Stimulated activated CD8-positive, alpha-beta memory T cell treated with anti-CD3 and anti-CD28 coated beads, Interleukin-7, amount 100 ng/mL, for 24 hours (primary cell): ENCODE measurements around the gene FOXL2.

Source experiments
- DNase-seq: peaks from one replicate; pipeline ENCODE4 v3.0.0-alpha.2; 2020; ENCODE audit warnings: low read depth

The FOXL2 gene

DNA sequence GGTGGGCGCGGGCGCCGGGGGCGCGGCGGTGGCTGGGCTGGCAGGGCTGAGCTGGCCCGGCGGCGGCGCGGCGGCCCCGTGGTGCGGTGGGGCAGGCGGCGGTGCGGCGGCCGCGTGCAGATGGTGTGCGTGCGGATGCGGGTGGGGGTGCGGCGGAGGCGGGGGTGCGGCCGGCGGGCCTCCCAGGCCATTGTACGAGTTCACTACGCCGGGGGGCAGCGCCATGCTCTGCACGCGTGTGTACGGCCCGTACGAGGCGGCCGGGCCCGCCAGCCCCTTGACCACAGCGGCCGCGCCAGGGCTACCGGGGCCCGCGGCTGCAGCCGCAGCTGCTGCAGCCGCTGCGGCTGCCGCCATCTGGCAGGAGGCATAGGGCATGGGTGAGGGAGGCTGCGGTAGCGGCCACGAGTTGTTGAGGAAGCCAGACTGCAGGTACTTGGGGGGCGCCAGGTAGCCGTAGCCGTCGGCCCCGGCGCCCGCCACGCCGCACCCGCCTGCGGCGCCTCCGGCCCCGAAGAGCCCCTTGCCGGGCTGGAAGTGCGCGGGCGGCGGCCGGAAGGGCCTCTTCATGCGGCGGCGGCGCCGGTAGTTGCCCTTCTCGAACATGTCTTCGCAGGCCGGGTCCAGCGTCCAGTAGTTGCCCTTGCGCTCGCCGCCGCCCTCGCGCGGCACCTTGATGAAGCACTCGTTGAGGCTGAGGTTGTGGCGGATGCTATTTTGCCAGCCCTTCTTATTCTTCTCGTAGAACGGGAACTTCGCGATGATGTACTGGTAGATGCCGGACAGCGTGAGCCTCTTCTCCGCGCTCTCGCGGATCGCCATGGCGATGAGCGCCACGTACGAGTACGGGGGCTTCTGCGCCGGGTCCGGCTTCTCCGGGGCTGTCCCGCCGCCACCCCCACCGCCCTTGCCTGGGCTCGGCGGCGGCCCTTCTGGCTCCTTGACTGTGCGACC lies 951 bp downstream of the FOXL2 start:
- no peak for DNase-seq

DNA sequence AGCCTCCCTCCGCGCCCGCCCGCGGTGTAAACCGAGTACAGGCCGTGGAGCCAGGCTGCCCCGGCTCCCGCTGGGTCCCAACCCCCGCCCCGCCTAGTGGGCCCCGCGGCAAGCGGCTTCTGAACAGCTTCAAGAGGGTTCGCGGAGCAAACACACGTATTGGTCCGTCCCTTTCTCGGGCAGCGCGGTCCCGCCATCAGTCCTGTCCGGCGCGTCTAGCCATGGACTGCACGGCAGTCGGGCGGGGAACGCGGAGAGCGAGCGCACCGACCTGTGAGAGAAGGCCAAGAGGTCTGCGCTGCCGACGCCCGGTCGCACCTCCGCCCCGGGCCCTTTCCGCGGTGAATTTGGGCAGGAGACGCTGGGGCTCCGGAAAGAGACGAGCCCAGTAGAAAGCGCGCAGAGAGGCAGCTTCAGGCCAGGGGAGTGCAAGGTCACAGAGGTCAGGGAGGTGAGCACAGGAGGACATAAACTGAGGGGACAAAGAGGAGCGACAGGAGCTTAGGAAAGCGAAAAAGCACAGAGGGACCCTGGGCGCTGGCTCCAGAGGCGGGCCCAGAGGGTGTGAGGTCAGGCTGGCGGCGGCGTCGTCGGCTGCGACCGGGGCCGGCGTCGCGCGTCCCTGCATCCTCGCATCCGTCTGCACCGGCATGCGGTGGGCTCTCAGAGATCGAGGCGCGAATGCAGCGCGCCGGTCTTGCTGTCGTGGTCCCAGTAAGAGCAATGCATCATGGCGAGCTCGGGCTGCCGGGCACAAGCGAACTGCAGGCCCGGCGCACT lies 1.8 kb downstream of the FOXL2 start:
- DNase-seq: no peak

DNA sequence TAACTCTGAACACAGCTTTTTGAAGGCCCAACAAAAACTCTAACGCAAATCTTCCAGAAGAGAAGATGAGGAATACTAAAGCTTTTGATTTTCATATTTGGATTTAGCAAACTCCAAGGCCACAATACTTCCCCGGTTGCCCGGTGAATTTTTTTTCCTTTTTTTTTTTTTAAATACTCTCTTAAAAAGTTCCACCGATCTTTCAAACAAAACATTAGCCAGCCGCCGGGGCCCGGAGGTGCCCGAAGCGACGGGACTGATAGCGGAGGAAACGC lies 2.3 kb downstream of the FOXL2 start:
- DNase-seq: no peak

- no peak for DNase-seq
Measured at GRCh38 chr3:138943724-138944653, 2.9 kb downstream of the FOXL2 start.

- no peak for DNase-seq
Measured at GRCh38 chr3:138942861-138943623, 3.9 kb downstream of the FOXL2 start.

GRCh38 chr3:138942271-138942670 lies 4.7 kb downstream of the FOXL2 start:
- no peak for DNase-seq

DNA sequence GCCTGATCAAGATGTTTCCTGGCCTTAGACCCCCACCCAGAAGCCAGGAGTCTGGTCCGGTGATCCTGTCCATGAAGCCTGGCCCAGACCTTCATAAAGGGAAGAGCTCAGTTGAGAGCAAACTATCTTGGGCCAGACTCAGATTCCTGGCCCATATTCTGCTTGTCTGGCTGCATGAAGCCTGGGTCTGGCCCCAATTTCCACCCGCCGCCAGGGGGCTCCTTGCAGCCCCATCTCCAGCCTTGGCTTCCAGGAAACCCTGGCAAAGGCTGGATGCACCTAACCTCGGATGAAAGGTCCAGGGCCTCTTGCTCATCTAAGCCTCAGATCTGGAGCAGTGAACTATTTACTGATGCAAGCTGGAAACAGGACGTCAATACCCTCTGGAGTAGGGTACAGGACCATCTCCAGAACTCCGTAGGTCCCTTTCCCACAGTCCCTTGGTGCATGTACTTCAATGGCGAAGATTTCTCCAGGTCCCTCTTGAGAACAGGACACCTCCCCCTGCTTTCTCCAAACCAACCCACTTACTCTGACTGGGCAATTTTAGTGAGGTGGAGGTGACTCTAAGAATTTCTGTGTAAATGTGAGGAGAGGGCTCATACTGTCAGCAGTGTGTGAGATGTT lies 5.6 kb downstream of the FOXL2 start:
- DNase-seq: no peak

GRCh38 chr3:138940446-138940845 lies 6.5 kb downstream of the FOXL2 start:
- no peak for DNase-seq

DNA sequence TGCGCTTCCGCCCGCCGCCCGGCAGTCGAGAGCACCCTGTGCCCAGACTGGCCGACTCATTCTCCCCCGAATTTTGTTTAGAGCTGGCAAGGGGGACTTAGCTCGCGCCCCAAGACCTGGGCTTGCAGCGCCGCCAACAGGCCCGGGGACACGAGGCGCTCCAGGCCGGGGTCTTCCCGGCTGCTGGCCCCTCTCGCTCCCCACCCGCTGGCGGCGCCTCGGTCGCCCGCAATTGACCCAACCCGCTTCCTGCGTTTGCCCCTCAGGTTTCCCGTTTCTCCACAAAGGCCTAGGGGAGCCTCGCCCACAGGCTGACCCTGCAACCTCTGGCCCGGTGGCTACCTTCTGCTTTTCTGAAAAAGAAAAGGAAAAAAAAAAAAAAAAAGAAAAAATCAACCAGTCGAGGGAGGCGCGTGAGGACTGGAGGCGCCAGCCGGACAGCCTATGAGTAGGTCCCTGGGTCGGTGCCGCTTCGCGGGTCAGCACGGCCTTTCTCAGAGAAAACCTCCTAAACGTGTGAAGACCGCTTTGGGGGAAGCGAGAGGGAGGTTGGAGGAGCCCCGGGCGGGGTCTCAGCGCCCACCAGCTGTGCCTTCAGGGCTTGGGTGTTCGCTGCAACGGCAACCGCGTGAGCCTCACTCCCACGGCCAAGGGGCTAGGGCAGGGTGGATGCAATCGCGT lies 7.2 kb downstream of the FOXL2 start:
- no peak for DNase-seq

GRCh38 chr3:138938877-138939560 lies 7.9 kb downstream of the FOXL2 start:
- DNase-seq: no peak

DNA sequence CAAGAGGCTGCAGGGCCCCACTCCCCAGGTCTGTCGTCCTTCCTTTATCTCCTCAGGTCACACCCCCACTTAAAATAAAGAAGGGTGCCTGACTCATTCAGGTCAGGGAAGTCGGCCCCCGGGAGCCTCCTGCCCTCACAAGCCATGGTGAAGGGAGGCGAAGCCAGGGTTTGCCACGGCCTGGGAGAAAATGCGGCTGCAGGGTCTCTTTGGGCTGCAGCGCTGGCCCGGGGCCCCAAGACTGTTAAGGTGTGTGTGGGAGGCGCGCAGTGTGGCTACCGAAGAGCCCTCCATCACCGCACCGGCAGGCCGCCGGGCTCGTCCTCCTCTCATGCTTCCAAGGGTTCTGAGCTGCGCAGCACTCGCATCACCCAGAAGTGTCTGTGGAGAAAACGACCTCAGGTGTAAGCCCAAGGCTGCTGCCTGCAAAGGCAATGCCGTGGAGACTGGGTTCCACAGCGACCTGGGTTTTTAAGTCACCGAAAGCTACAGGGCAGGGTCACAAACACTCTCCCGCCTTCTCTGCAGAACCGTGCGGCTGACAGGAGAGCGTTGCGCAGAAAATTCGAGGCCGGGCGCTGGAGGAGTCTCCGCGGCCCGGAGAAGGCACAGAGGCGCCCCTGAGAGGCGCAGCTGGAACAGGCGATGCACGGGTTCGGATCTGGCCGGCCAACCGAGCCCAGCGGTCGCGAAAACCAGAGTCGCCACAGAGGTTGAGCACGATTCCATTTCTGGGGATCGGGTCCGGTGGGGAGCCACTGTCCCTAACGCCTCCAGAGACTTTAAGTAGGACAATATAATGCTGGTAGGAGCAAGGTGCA lies 8.7 kb downstream of the FOXL2 start:
- DNase-seq: no peak

DNA sequence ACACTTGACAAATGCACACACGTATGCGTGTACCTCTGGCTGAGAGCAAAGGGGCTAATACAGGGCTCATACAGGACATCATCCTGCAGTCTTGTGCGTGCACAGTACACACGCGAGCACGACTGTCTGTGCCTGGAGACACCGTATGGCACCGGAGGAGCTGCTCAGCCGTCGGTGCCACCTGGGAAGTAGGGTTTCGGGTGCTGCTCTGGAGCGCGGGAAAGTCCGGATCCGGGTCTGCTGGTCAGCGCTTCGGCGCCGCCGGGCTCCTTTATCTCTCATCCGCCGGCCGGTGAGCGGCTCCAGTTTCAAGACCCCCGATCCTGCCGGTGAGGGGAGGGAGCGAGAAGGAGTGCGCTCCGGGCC lies 9.3 kb downstream of the FOXL2 start:
- DNase-seq: no peak

DNA sequence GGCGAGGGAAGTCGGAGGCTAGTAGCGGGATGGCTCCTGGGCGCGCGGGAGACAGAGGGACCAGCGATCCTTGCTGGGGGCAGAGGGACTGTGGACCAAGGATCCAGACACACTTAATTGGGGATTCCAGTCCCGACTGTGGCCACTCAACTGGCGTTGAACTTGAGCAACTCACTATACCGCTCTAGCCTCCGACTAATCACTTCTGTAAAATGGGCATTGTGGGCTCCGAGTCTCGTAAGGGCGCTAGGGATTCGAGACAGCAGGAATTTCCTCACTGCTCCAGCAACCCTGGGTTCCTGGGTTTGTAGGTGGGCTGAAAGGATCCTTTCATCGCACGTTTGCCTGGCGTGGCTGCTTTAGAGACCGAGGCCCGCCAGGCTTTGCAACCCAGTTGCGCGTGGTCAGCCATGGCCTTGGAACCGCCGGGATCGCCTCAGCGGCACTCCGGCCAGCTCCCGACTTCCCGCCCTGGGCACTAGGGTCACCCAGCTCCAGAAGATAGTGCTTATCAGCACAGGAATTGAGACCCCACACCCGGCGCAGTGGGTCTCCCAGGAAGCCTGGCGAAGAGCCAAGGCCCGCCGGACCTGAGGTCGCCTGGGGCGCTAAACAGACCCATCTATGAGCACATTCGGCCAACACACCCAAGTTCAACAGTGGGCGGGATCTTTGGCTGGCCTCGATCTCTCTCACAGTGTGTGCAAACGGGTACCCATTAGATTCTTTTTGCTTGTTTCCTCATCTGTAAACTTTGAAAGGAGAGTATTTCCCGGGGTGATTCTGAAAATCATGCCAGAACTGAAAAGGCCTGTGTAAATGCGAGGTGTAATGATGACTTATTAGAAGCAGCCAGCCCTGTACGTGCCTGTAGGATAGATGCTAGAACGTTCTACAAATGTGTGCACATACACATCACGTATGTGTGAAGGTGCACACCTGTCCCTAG lies 9.9 kb downstream of the FOXL2 start:
- no peak for DNase-seq

- DNase-seq: peak; percentile 56
Measured at GRCh38 chr3:138935863-138936740, 10.8 kb downstream of the FOXL2 start.

DNA sequence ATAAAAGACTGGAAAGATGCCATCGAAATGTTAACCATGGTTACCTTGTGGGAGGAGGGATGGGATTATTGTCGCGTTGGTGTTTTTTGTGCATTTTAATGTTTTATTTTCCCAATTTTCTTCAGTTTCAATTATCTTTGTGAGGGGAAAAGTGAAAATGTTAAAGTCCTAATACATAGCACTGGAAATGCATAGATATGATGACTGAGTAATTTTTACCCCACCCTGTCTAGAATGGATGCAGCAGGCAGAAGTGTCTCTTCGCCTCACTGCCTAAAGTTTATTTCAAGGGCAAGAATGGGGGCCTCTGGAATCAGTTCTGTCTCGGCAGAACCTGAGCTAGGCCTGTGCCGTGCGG lies 11.5 kb downstream of the FOXL2 start:
- DNase-seq: no peak

GRCh38 chr3:138933981-138934691 lies 12.8 kb downstream of the FOXL2 start:
- DNase-seq: no peak
